GM12892 (cell line): ENCODE measurements around the gene PATJ.

Experiments used
- POLR2A ChIP-seq: IDR thresholded peaks from 2 replicates; pipeline ENCODE4 v1.6.1; 2011; ENCODE audit warnings: low read depth, low read length, control low read depth
- POLR2AphosphoS5 ChIP-seq: IDR thresholded peaks from 2 replicates; pipeline ENCODE4 v1.6.1; 2011; ENCODE audit warnings: low read depth, low read length, control low read depth

DNA sequence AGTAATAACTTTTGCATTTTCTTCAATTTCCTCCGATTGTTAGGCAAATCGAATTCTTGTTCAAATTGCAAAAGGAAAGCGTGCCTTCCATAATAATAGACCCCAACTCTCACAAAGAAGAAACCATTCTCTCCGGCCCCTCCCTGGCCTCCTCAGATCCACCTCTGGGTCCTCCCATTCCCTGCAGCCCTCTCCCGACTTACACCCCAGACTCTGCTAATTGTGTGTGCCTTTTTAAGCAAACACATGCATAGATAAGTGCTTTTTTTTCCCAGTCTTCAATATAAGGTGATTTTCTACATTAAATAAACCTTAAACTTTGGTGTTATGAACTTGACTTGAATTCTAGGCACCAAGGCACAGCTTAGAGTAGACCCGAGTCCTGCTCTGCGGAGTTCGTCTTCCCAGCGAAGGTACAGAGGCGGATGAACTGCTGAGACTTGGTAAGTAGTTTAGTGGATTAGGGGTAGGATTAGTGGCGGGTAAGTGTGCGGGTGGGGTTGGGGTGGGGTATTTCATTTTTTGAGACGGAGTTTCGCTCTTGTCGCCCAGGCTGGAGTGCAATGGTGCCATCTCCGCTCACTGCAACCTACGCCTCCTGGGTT is 453.9 kb downstream of the PATJ start:
- TF ChIP-seq POLR2A (no peak), POLR2AphosphoS5 (no peak)
